Subcutaneous adipose tissue (tissue), 4 donors: ENCODE data around the gene LMCD1. TPM values are rescaled to one million over a fixed set of nuclear protein-coding genes. Genes with fewer than 3 reads are reported as not detected.

Experiments used
- total RNA-seq, 4 donors: library from RNA; depleted of rRNA; stranded (reverse); fragments of >200 nt; gene quantifications; one replicate each; pipeline ENCODE4 v1.1.0, GENCODE V29; 2016
- TF ChIP-seq, protein P1 (sequence below): fragments of 450-650 bp; IDR thresholded peaks from one replicate; pipeline ENCODE4 v1.5.1; 2016; ENCODE audit warnings: low read depth, mild to moderate bottlenecking, control low read depth, antibody characterized with exemption, moderate library complexity

Gene LMCD1
- total RNA-seq, 4 donors from 2014 or later, result 211 to 464 (median 276) TPM

DNA sequence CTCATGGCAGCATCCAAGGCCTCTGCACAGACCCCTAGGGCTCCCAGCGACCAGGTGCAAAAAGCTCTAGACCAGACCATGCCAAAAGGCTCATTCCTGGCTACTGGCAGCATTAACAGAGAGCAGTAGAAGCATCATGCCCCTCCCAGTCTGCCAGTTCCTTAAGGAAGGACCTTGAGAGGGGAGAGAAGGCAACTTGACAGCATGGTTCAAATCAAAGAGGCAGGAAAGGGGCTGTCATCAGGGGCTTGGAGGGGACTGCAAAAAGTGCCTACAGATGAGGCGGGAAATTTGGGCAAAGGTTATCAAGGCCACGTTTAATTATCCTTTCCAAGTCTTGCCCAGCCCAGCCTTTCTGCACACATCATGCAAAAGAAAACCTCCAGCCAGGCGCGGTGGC is 78.3 kb downstream of the LMCD1 start:
- TF ChIP-seq, protein P1, sequence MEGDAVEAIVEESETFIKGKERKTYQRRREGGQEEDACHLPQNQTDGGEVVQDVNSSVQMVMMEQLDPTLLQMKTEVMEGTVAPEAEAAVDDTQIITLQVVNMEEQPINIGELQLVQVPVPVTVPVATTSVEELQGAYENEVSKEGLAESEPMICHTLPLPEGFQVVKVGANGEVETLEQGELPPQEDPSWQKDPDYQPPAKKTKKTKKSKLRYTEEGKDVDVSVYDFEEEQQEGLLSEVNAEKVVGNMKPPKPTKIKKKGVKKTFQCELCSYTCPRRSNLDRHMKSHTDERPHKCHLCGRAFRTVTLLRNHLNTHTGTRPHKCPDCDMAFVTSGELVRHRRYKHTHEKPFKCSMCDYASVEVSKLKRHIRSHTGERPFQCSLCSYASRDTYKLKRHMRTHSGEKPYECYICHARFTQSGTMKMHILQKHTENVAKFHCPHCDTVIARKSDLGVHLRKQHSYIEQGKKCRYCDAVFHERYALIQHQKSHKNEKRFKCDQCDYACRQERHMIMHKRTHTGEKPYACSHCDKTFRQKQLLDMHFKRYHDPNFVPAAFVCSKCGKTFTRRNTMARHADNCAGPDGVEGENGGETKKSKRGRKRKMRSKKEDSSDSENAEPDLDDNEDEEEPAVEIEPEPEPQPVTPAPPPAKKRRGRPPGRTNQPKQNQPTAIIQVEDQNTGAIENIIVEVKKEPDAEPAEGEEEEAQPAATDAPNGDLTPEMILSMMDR, result no peak

DNA sequence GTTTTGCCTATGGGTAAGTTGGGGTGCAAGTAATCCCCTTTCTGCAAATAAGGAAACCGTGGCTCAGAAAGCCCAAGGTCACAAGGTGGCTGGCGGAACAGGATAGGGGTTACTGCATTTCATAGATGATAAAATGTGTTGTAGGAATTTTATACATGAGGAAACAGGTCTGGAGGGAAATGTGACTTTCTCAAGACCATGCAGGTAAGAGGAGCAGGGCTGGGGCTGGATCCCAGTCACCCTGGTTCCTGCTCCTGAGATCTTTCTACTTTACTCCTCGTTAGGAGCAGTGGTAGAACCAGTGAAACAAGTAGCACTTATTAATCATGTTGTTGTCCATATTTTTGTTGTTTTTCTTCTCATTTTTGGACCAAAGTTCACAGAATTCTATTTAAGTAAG is 79.8 kb downstream of the LMCD1 start:
- TF ChIP-seq, protein P1, result no peak

DNA sequence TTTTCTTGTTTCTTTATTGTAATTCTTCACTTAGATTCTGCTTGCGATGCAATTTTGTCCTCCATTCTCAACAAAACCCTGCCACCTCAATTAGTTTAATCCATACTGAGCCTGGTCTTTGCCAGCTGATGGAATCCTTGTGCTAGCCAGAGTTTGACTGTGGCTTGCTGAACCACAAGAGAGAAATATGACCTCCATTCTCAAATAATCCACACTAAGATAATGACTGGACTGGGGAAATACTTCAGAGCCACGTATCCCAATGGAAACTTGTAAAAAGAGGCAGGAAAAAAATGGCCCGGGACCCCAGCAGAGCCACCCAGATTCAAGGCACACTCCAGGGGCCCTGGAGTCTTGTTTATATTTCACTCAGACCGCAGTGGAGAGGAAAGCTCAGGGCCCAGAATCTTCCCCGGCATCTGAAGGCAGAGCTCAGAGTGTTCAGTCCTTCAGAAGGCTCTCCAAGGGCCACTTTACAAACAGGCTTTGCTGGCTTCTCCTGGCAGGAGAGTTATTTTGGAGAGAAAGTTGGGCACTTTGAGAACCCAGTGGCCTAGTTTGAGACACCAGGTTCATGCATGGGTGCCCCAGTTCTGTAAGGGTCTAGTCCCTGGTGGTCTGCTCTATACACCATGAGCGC is 80.3 kb downstream of the LMCD1 start:
- TF ChIP-seq, protein P1, result no peak

DNA sequence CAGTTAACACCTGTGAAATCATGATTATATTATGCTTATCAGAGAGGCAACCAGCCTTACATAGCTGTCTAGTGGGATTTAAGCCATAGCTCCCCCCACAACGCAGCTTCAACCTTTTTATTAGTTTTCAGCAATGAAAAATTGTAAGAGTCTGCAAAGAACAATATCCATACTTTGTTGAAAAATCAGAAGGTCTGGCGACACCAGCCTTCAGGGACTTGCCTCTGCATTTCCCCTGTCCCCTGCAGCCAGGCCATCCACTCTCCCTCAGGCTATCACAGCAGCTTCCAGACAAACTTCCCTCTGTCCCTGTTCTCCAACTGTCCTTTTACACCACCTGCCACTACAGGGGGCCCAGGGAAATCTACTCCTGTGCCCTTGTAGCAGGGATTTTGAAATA is 83.0 kb downstream of the LMCD1 start:
- TF ChIP-seq, protein P1, result no peak

DNA sequence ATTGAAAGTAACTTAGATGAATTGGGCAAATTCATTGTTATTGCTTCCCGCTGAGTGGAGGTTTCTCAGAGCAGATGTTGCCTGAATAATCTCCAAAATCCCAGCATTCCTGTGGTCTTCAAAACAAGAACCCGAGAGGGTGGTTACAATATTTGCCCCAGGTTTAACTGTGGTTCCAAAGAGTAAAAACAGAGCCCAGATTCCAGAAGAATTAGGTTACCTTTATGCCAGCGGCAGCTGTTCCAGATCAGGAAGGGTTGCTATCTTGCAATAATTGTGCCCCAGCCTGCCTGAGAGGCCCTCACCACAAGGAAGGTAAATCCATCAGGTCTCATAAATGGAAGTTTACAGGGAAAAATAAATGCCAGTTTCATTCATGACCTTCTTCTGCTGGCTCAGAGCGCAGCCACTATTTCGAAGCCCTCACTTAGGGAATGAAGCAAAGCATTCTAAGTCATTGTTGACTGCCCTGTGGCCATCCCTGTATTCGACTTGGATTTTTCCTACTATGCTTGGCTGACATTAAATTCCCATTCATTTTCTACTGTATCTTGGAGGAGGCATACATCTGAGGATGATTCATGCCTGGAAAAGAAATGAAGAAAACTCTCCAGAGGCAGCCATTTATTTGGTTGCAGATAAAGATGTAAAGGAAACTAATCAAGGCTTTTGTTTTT is 88.4 kb downstream of the LMCD1 start:
- TF ChIP-seq, protein P1, result no peak

DNA sequence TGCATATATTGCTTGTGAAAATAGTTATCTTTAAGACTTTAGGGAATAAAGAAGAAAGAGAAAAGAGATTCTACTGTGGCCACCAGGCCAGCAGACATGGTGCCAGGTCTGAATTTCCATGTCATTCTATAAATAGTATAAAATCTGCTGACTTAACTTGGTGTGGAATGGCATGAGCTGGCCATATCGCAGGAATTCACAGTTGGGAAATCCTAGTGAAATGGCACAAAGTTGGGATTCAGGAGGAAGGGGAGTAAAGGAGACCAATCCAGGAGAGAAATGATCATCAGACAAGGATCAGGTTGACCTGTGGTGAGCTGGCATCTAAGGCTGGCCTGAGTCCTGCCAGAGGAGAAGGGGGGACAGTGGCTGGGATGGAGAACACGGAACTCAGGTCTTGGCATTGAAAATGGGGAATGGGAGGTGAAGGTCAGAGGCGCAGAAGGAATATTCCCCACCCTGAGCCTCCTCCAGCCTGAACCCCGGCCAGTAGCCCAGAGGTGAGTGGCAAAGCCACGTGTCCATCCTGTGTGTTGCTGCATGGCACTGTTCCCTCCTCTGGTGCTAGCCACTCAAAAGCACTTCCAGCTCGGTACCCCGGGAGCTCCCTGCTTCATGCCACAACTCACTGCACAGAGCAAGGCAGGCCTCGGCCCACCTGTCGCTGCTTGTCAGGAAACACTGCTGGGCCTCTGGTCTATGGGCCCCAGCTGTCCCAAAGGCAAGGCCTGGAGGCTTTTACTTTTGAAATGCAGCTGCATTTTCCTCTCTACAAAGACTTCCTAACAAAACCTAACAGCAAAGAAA is 91.6 kb downstream of the LMCD1 start:
- TF ChIP-seq, protein P1, result no peak

DNA sequence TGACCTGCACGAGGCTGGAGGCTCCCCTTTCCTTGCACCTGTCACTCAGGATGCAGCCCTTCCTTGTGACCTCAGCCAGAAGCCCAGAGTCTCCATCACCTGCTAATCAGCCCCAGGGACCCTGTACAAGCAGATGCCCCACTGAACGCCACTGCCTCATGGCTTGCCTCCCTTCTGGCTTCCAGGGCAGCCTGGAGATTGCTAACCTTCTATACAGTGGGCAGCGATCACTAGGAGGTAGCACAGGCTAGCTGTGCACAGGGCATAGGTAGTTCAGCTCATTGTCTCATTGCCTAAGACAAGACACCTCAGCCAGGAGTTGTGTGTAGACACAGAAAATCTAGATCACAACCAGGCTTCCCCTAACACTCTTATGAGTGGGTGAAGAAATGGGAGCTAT is 93.6 kb downstream of the LMCD1 start:
- TF ChIP-seq, protein P1, result no peak
